Measurements from ENCODE around the gene TMEM163.

The TMEM163 gene

DNA sequence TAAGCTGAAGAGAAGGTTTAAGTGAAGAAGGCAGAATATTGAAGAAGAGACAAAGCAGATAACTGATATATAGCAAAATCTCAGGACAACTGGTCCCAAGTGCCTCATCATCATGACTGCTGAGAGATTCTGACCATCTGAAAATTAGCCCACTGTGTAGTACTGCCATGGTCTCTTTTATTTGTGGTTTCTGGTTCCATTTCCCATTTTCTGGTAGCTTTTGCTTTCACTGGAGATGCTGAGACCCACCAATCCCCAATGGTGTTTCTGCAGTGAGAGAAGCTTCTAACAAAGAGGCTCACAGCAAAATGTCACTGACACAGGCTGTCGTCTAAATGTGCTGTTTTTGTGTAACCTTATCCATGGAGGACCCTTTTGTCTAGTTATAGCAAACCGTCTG lies 79.5 kb downstream of the TMEM163 start:
- no peak overlapping the region for H2BK120ac ChIP-seq (ENCODE audit: low read depth, low read length)
- H4K8ac ChIP-seq (ENCODE audit: low read depth, low read length): no peak overlapping the region
- DNase-seq: no peak
- H2BK15ac ChIP-seq (replicated peaks; ENCODE audit: low read depth): no peak overlapping the region
- H2BK5ac ChIP-seq (ENCODE audit: low read length): no peak overlapping the region
- WGBS (ENCODE audit: extremely low coverage, insufficient coverage, low lambda C conversion rate): no CpG with 5 or more reads among the region's 2 CpGs
- no peak overlapping the region for H3K9ac ChIP-seq (ENCODE audit: low read length)
- no peak overlapping the region for H3K4me2 ChIP-seq (ENCODE audit: low read length)
- H3K79me2 ChIP-seq (ENCODE audit: control insufficient read depth, insufficient read depth, low read length): no peaks in the 10 kb centered on the region
- H3K23ac ChIP-seq (ENCODE audit: low read length): no peak overlapping the region
- H3K56ac ChIP-seq (ENCODE audit: low read length): no peak overlapping the region
- no peak overlapping the region for H3K18ac ChIP-seq (ENCODE audit: low read length)
- no peak overlapping the region for H4K5ac ChIP-seq (ENCODE audit: low read length)
- no peak overlapping the region for H3K4me3 ChIP-seq (ENCODE audit: low read length)
- H3K4ac ChIP-seq (ENCODE audit: low read depth, low read length): no peak overlapping the region
- H3K27me3 ChIP-seq (ENCODE audit: insufficient read depth, low read length, poor library complexity): no peaks in the 10 kb centered on the region
- H3K79me1 ChIP-seq (ENCODE audit: low read length): no peaks in the 10 kb centered on the region
- no peak overlapping the region for H2AK5ac ChIP-seq (ENCODE audit: low read length)
- no peaks in the 10 kb centered on the region for H3K36me3 ChIP-seq (ENCODE audit: control insufficient read depth, insufficient read depth, low read length)
- no peak overlapping the region for H3K27ac ChIP-seq (ENCODE audit: low read depth, low read length)
- no peaks in the 10 kb centered on the region for H3K4me1 ChIP-seq (ENCODE audit: control insufficient read depth, low read depth, low read length)

DNA sequence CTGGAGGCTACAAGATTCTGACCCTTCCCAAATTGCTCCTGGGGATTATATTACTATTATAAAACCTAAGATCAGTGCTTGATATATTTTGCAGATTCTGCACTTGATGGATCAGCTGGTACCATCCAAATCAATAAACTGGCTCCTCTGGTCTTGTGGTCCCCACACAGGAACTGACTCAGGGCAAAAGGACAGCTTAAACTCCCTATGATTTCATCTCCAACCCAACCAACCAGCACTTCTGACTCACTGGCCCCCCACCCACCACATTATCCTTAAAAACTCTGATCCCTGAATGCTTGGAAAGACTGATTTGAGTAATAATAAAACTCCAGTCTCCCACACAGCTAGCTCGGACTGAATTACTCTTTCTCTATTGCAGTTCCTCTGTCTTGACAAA lies 82.1 kb downstream of the TMEM163 start:
- Histone ChIP-seq H3K23ac (ENCODE audit: low read length) (no peak overlapping the region), H3K79me1 (ENCODE audit: low read length) (no peaks in the 10 kb centered on the region), H3K4me2 (ENCODE audit: low read length) (no peak overlapping the region), H3K56ac (ENCODE audit: low read length) (no peak overlapping the region), H2BK5ac (ENCODE audit: low read length) (no peak overlapping the region), H3K18ac (ENCODE audit: low read length) (no peak overlapping the region), H3K4me3 (ENCODE audit: low read length) (no peak overlapping the region), H3K27me3 (ENCODE audit: insufficient read depth, low read length, poor library complexity) (peaks cover 2% of the 10 kb centered on the region), H3K4me1 (ENCODE audit: control insufficient read depth, low read depth, low read length) (no peaks in the 10 kb centered on the region), H2AK5ac (ENCODE audit: low read length) (no peak overlapping the region), H3K36me3 (ENCODE audit: control insufficient read depth, insufficient read depth, low read length) (no peaks in the 10 kb centered on the region), H4K8ac (ENCODE audit: low read depth, low read length) (no peak overlapping the region), H3K27ac (ENCODE audit: low read depth, low read length) (no peak overlapping the region), H2BK120ac (ENCODE audit: low read depth, low read length) (no peak overlapping the region), H3K9ac (ENCODE audit: low read length) (no peak overlapping the region), H3K79me2 (ENCODE audit: control insufficient read depth, insufficient read depth, low read length) (no peaks in the 10 kb centered on the region), H3K4ac (ENCODE audit: low read depth, low read length) (no peak overlapping the region), H2BK15ac (replicated peaks; ENCODE audit: low read depth) (no peak overlapping the region), H4K5ac (ENCODE audit: low read length) (no peak overlapping the region)
- no CpG with 5 or more reads among the region's 1 CpG for WGBS (ENCODE audit: extremely low coverage, insufficient coverage, low lambda C conversion rate)
- DNase-seq: no peak

GRCh38 chr2:134634054-134634753 lies 84.6 kb downstream of the TMEM163 start:
- Histone ChIP-seq H2BK15ac (replicated peaks; ENCODE audit: low read depth) (no peak overlapping the region), H3K4me3 (ENCODE audit: low read length) (no peak overlapping the region), H2BK120ac (ENCODE audit: low read depth, low read length) (no peak overlapping the region), H3K27me3 (ENCODE audit: insufficient read depth, low read length, poor library complexity) (peaks cover 2% of the 10 kb centered on the region), H4K8ac (ENCODE audit: low read depth, low read length) (no peak overlapping the region), H3K4ac (ENCODE audit: low read depth, low read length) (no peak overlapping the region), H3K27ac (ENCODE audit: low read depth, low read length) (no peak overlapping the region), H3K9ac (ENCODE audit: low read length) (no peak overlapping the region), H4K5ac (ENCODE audit: low read length) (no peak overlapping the region), H3K79me1 (ENCODE audit: low read length) (no peaks in the 10 kb centered on the region), H3K4me1 (ENCODE audit: control insufficient read depth, low read depth, low read length) (no peaks in the 10 kb centered on the region), H3K36me3 (ENCODE audit: control insufficient read depth, insufficient read depth, low read length) (no peaks in the 10 kb centered on the region), H3K79me2 (ENCODE audit: control insufficient read depth, insufficient read depth, low read length) (no peaks in the 10 kb centered on the region), H2BK5ac (ENCODE audit: low read length) (no peak overlapping the region), H2AK5ac (ENCODE audit: low read length) (no peak overlapping the region), H3K23ac (ENCODE audit: low read length) (no peak overlapping the region), H3K56ac (ENCODE audit: low read length) (no peak overlapping the region), H3K18ac (ENCODE audit: low read length) (no peak overlapping the region), H3K4me2 (ENCODE audit: low read length) (no peak overlapping the region)
- WGBS (ENCODE audit: extremely low coverage, insufficient coverage, low lambda C conversion rate): no CpG with 5 or more reads among the region's 2 CpGs
- DNase-seq: no peak

GRCh38 chr2:134630504-134631159 lies 88.2 kb downstream of the TMEM163 start:
- no peak overlapping the region for H3K9ac ChIP-seq (ENCODE audit: low read length)
- H3K4me3 ChIP-seq (ENCODE audit: low read length): no peak overlapping the region

GRCh38 chr2:134628453-134628852 lies 90.3 kb downstream of the TMEM163 start:
- no peak overlapping the region for H3K27ac ChIP-seq (ENCODE audit: low read depth, low read length)
- no peak overlapping the region for H4K8ac ChIP-seq (ENCODE audit: low read depth, low read length)
- H3K4me1 ChIP-seq (ENCODE audit: control insufficient read depth, low read depth, low read length): no peaks in the 10 kb centered on the region
- WGBS (ENCODE audit: extremely low coverage, insufficient coverage, low lambda C conversion rate): no CpG with 5 or more reads among the region's 3 CpGs
- no peak overlapping the region for H2AK5ac ChIP-seq (ENCODE audit: low read length)
- no peak overlapping the region for H3K4me2 ChIP-seq (ENCODE audit: low read length)
- no peak overlapping the region for H2BK15ac ChIP-seq (replicated peaks; ENCODE audit: low read depth)
- no peak overlapping the region for H2BK120ac ChIP-seq (ENCODE audit: low read depth, low read length)
- H3K36me3 ChIP-seq (ENCODE audit: control insufficient read depth, insufficient read depth, low read length): no peaks in the 10 kb centered on the region
- no peak overlapping the region for H2BK5ac ChIP-seq (ENCODE audit: low read length)
- no peaks in the 10 kb centered on the region for H3K79me1 ChIP-seq (ENCODE audit: low read length)
- H3K79me2 ChIP-seq (ENCODE audit: control insufficient read depth, insufficient read depth, low read length): no peaks in the 10 kb centered on the region
- no peak overlapping the region for H3K4ac ChIP-seq (ENCODE audit: low read depth, low read length)
- H3K18ac ChIP-seq (ENCODE audit: low read length): no peak overlapping the region
- H3K4me3 ChIP-seq (ENCODE audit: low read length): no peak overlapping the region
- H4K5ac ChIP-seq (ENCODE audit: low read length): no peak overlapping the region
- H3K56ac ChIP-seq (ENCODE audit: low read length): no peak overlapping the region
- no peak overlapping the region for H3K23ac ChIP-seq (ENCODE audit: low read length)
- H3K27me3 ChIP-seq (ENCODE audit: insufficient read depth, low read length, poor library complexity): peaks cover 2% of the 10 kb centered on the region
- no peak overlapping the region for H3K9ac ChIP-seq (ENCODE audit: low read length)
- no peak for DNase-seq

More at GRCh38 chr2:134630504-134631159, 88.2 kb downstream of the TMEM163 start:
- Histone ChIP-seq H3K23ac (ENCODE audit: low read length) (no peak overlapping the region), H3K18ac (ENCODE audit: low read length) (no peak overlapping the region), H2BK5ac (ENCODE audit: low read length) (no peak overlapping the region), H2BK120ac (ENCODE audit: low read depth, low read length) (no peak overlapping the region), H3K79me1 (ENCODE audit: low read length) (no peaks in the 10 kb centered on the region), H3K4ac (ENCODE audit: low read depth, low read length) (no peak overlapping the region), H3K27ac (ENCODE audit: low read depth, low read length) (no peak overlapping the region), H3K79me2 (ENCODE audit: control insufficient read depth, insufficient read depth, low read length) (no peaks in the 10 kb centered on the region), H4K8ac (ENCODE audit: low read depth, low read length) (no peak overlapping the region), H4K5ac (ENCODE audit: low read length) (no peak overlapping the region), H2AK5ac (ENCODE audit: low read length) (no peak overlapping the region), H3K4me1 (ENCODE audit: control insufficient read depth, low read depth, low read length) (no peaks in the 10 kb centered on the region), H3K56ac (ENCODE audit: low read length) (no peak overlapping the region), H3K36me3 (ENCODE audit: control insufficient read depth, insufficient read depth, low read length) (no peaks in the 10 kb centered on the region), H3K27me3 (ENCODE audit: insufficient read depth, low read length, poor library complexity) (peaks cover 2% of the 10 kb centered on the region), H3K4me2 (ENCODE audit: low read length) (no peak overlapping the region), H2BK15ac (replicated peaks; ENCODE audit: low read depth) (no peak overlapping the region)
- DNase-seq: peak; percentile 3
- no CpG with 5 or more reads among the region's 3 CpGs for WGBS (ENCODE audit: extremely low coverage, insufficient coverage, low lambda C conversion rate)

Measured in mesendoderm (in vitro differentiated cells).